Endometrium (tissue), 2 donors: ENCODE data around the gene SYMPK.
"Not testable (repeated sequence)": the region's sequence is repeated elsewhere in the genome, so short reads cannot be mapped to it uniquely, and the experiment has no call there.

Source experiments
- FAIRE-seq: peaks from 2 replicates; lab custom pipeline; 2012; peaks lifted over from hg19 to GRCh38; lab: Jason Lieb, UNC
- donor health status: control.
- donor health status: control.

Gene SYMPK

DNA sequence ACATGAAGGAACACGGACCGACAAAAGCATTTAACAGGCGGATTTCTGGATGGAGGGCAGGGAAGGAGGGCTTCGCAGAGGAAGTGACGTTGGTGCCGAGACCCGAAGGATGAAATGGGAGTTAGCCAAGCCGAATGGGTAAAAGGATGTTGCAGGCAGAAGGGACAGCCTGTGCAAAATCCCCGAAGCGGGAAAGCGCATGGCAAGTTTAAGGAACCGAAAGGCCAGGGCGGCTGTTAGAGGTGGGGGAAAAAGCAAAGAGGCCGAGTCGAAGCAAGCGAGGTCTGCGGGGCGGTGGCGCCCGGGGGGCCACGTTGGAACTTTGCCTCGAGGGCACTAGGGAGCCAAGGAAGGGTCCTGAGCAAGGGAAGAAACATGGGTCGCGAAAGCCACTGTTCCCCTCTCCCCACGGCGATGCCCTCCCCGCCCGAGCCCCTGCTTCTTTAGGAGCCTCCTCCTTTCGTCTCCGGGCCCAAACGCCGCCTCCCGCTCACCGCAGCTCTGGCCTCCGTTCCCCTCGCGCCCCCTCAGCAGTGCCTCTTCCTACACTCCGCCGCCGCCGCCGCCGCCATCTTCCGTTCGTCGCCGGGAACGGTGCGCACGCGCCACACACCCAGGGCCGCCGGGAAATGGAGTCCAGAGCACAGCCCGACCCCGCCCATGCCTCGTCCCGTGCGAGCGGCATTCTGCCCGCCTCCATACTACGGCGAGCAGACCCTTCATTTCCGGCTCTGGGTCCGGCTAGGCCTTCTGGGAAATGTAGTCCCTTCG lies at the start of gene SYMPK:
SYMPK (minus strand) TSS at position 584 of the 771 bp plus-strand sequence. CDS start 8,652 bp downstream, outside the sequence.
- FAIRE-seq, result peak; percentile 97

DNA sequence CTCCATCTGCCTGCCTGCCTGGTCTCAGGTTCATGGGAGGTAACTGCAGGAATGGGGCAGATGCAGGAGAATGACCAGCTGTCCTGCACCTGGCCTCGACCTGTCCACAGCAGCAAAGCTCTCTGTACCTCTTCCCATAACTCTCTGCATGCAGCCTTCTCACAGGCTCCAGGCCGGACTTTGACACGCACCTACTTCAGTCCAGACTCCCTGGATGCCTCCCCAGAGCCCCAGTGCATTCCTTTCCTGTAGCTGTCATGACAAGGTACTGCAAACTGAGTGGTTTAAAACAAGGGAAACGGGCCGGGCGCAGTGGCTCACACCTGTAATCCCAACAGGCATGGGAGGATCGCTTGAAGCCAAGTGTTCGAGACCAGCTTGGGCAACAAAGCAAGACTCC lies 48.3 kb upstream of the SYMPK start:
- FAIRE-seq, result no peak

DNA sequence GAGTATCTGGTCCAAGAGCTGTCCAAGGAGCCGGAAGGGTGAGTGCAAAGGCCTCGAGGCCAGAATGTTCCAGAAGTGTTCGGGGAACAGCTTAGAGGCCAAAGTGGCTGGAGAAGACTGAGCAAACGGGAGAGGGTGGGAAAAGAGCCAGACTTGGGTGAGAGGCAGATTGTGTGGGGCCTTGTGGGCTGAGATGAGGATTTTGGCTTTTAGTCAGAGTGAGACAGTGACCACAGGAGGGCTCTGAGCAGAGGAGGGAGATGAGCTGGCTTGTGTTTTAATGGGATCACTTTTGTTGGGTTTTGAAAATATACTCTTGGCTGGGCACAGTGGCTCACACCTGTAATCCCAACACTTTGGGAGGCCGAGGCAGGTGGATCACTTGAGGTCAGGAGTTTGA lies 46.0 kb upstream of the SYMPK start:
- FAIRE-seq, result no peak

DNA sequence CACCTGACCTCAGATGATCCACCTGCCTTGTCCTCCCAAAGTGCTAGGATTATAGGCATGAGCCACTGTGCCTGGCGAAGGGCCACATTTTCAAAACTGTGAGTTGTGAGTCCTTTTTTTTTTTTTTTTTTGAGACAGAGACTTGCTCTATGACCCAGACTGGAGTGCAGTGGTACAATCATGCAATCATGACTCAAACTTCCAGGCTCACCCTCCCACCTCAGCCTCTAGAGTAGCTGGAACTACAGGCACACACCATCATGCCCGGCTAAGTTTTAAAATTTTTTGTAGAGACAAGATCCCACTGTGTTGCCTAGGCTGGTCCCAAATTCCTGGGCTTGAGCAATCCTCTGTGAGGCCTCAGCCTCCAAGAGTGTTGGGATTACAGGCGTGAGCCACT lies 43.3 kb upstream of the SYMPK start:
- FAIRE-seq, result no peak

DNA sequence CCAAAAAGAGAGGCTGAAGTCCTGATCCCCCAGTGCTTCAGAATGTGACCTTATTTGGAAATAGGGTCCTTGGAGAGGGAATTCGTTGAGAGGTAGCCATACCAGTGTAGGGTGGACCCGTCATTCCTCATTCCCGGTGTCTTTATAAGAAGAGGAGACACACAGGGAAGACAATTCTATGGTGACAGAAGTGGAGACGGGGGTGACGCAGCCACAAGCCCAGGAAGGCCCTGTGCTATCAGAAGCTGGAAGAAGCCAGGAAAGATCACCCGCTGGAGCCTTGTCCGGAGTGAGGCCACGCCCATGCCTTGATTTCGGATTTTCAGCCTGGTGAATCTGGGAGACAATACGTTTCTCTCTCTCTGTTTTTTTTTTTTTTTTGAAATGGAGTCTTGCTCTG lies 42.1 kb upstream of the SYMPK start:
- FAIRE-seq, result no peak

DNA sequence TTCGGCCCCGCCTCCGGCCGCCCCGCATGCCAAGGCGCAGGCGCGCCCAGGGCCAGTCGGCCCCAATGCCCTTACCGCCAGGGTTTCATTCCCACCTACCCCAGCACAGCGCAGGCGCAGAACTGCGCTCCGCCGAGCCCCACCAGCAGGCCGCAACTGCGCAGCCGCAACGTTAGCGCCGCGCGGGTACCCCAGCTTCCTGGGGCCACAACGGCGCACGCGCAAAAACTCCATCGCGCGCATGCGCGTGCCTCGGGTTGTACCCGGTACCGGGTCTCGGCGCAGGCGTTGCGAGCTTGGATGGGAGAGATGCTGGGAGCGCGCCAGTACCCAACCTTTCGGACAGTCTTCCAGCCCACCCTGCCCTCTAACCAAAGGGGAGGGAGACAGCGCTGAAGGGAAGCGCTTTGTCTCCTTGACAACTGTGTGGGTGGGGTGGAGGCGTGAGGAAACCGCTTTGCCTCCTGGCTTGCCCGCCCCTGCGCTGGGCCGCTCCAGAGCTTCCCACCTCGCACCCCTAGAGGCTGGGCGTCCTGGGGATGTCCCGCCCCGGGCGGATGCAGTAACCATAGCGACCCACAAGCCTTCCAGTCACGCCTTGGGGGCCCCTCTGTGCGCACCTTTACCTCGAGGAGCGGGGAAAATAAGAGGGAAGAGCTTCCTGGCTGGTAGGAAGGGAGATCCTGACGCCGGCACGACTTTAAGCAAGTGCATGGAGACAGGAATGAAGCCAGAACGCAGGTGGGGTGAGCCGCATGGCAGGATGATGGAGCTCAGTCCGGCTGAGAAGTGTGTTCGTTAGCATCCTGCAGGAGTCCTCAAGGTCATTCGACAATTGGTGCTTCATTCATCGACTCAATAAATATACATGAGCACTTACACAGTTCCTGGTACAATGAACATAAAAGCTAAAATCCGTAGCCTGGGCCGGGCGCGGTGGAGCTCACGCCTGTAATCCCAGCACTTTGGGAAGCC lies 40.0 kb upstream of the SYMPK start:
- peak; percentile 35 for FAIRE-seq

DNA sequence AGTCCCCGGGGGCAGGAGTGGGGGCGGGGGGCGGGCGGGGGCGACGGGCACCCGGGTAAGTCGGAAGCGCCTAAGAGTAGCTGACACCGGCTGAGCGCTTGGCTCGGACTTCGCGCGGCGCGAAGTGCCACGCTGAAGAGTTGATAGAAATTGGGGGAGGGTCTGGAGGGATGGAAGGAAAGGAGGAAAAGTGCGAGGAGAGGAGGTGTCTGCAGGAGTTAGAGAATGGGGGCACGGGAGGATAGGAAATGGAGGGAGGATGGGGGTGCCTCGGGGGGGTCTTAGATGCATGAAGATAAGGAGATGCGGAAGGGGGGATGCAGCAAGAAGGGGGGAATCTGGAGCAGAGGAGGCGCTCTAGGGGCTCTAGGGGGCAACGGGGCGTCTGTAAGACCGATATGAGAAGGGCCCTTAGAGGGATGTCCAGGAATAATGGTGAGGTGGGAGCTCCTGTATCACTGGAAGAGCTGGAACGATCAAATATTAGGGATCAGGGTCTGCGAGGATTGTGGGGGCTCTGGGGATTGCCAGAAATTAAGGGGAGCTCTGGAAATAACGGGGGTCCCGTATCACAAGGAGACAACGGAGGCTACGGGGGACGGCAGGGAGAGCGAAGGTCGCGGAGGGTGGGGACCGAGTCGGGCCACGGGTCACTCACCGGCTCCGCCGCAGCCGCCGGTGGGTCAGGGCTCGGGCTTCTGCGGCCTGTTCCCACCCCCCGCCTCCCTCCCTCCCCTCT lies 39.1 kb upstream of the SYMPK start, which contains the start of gene MYPOP:
MYPOP (minus strand) TSS at position 702 of the 739 bp plus-strand sequence. CDS start 840 bp downstream, outside the sequence.
- no peak for FAIRE-seq

DNA sequence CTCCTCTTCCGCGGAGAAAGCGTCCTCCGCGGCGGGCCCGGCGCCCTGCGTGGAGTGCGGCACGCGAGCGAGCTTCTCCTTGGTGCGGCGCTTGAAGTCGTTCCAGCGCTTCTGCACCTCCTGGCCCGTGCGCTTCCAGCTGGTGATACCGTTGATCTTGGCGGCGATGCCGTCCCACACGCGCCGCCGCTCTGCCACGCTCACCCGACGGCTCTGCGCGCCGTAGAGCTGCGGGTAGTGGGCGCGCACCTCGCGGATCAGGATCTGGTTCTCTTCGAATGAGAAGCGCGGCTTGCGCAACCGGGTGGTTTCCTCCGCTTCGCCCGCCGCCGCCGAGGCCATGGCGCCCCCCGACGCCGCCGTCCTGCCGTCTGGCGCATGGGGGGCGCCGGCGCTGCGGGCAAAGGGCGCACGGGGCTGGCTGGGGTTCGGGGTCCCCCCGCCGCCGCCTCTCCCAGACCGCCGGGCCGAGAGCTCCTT lies 38.5 kb upstream of the SYMPK start:
- FAIRE-seq, result no peak

DNA sequence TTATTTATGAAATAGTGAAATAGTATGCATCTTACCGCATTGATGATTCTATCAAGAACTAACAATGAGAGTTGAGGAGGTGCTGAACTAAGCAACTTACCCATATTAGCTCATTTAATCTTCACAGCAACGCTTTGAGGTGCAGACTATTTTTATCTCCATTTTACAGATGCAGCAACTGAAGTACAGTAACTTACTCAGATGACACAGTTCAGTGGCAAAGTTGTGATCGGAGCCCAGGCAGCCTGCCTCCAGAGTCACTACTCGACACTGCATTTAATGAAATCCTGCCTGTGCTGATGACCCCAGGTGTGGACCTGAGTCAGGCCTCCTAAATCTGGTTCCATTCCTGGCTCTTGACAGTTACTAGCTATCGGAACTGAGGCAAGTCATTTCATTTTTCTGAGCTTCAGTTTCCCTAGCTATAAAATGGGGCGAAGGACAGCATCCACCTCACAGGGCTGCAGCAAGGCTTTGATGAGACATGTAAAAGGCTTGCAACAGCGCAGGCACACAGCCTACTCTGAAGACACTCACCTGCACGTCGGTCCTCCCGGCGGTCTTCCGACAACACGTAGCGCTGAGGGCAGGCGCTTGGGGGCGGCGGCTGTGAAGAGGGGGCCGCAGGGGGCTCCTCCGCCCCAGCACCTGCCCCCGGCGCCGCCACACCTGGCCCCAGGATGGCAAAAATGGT lies 37.9 kb upstream of the SYMPK start:
- FAIRE-seq, result no peak

DNA sequence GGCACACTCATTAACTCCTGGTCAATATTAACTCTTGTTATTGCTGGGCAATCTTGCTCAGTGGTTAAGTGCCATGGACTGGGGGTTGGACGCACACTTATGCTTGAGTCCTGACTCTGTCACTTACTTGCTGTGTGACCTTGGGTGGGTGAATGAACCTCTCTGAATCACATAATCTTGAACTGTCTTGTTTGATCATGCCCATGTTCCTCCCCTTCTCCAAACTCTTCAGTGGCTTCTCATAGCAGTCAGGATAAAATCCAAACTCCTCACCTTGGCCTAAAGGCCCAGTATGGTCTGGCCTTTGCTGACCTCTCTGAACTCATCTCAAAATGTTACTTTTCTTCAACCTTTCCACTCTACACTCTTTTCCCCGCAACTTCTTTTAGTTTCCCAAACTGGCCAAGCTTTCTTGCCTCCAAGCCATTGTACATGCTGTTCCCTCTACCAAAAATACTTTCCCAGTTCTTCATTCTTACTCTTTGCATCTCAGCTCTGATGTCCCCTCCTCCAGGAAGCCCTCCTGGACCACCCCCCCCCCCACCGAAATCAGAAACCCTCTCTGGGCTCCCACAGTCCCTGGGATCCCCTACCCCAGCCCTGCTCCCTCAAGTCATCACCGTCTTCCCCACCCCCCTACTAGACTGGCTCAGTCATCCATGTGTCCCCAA lies 37.1 kb upstream of the SYMPK start:
- no peak for FAIRE-seq

DNA sequence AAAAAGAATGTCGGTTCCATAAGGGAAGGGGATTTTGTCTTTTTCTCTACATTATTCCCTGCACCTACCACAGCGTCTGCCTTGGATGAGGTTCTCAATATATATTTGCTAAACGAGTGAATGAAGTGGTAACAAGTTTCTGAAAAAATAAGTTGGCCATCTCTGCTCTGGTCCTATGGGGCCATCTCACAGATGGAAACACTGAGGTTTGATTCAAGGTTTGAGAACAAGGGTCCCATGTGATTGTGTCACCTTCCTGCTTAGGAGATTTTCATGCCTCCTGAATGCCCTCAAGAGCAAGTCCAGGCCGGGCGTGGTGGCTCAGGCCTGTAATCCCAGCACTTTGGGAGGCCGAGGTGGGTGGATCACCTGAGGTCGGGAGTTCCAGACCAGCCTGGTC lies 36.3 kb upstream of the SYMPK start:
- no peak for FAIRE-seq

DNA sequence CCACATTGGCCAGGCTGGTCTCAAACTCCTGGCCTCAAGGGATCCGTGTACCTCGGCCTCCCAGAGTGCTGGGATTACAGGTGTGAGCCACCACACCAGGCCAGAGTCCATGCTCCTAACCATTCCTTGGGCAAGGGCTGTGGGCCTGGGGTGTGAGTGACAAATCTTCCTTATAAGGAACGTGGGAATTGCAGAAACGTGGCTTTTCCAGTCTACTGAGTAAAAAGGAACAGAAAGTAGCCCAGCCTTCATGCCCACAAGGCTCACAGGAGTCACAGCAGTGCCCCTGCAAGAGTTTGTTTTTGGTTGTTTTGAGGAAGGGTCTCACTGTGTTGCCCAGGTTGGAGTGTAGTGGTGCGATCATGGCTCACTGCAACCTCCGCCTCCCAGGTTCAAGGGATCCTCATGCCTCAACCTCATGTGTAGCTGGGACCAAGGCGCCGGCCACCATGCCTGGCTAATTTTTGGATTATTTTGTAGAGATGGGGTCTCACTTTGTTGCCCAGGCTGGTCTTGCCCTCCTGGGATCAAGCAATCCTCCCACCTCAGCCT lies 34.4 kb upstream of the SYMPK start:
- FAIRE-seq, result no peak

DNA sequence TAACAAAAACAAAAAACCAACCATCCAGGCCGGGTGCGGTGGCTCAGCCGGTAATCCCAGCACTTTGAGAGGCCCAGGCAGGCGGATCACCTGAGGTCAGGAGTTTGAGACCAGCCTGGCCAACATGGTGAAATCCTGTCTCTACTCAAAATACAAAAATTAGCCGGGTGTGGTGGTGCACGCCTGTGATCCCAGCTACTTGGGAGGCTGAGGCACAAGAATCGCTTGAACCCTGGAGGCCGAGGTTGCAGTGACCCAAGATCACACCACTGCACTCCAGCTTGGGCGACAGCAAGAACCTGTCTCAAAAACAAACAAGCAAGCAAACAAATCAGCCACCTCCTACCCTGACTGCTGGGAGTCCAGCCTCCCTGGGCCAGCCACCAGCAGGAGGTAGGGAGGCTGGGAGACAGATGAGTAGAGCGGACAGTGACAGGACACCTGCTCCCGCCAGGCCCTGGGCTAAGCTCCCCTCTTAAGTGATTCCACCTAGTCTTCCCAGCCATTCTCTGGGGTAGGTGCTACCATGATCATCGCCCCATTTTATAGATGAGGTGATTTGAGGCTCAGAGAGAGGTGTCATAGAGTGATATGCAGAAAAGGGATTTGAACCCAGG lies 33.1 kb upstream of the SYMPK start:
- not testable (repeated sequence) for FAIRE-seq

DNA sequence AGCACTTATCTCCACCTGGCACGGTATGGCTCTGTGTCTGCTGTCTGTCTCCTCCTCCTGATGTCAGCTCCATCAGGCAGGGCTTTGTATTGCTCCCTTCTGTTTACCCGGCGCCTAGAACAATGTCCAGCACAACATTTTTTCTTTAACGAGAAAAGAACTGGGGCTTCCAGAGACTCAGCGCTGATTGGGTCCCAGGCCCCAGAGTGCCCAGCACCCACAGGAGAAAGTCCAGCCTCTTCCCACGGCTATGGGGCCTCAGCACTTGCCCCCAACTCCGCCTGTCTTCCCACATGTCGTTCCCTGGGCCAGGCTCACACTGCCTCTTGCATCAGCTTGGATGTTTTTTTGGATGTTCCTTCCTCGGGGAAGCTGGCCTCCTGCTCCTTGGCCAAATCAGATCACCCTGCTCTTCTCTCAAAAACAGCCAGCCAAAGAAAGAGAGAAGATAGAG lies 32.6 kb upstream of the SYMPK start:
- FAIRE-seq, result no peak

DNA sequence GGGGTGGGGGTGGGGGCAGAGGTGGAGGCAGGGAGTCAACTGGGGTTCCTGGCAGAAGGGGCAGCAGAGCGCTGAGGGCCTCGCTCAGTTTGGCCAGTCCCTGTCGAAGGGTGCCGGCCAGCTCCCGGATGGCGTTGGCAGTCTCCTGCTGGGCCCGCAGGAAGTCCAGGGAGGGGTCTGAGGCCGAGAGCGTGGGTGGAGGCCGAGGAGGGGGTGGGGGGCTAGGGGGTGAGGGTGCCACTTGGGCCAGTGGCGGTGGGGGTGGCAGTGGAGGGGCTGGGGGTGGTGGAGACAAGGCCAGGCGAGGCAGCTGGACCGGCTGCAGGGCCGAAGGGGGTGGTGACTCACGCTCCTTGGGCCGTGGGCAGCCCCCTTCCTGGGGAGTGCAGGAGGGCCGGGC lies 27.9 kb upstream of the SYMPK start:
- FAIRE-seq, result no peak

DNA sequence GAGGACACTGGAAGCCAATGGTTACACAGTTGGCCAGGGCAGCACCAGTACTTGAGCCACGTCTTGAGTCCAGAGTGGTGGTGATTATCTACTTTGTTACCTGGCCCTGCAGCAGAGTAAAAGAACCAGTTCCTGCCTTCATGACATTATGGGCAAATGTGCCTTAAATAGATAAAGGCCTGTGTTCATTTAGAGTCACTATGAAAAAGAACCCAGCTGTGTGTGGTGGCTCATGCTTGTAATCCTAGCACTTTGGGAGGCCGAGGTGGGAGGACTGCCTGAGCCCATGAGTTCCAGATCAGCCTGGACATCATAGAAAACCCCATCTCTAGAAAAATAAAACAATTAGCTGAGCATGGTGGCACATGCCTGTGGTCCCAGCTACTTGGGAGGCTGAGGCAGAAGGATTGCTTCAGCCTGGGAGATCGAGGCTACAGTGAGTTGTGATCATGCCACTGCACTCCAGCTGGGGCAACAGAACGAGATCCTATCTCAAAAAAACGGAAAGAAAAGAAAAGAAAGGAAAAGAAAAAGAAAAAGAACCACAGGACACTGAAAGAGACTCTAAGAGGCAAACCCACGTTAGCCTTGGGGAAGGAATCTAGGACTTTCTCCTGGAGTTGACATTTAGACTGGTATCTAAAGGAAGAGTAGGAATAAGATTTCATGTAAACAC lies 26.4 kb upstream of the SYMPK start:
- no peak for FAIRE-seq

DNA sequence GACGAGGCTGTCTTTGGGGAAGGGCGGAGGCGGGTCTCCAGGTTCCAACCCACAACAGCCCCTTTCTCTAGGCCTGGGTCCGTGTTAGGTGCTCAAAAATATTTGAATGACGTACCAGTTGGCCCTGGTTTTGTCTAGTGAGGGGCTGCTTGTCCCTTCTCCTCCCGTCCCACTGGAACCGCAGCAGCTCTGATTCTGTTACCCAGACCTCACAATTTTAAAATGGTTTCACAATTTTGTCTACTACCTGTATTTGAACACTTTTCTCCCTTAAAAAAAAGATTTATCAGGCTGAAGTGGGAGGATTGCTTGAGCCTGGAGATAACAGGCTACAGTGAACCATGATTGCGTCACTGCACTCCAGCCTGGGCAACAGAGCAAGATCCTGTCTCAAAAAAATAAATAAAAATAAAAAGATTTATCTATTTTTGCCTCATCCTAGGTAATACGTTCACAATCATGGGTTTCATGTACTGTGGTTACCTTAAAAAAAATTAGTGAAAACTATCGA lies 24.3 kb upstream of the SYMPK start:
- no peak for FAIRE-seq

DNA sequence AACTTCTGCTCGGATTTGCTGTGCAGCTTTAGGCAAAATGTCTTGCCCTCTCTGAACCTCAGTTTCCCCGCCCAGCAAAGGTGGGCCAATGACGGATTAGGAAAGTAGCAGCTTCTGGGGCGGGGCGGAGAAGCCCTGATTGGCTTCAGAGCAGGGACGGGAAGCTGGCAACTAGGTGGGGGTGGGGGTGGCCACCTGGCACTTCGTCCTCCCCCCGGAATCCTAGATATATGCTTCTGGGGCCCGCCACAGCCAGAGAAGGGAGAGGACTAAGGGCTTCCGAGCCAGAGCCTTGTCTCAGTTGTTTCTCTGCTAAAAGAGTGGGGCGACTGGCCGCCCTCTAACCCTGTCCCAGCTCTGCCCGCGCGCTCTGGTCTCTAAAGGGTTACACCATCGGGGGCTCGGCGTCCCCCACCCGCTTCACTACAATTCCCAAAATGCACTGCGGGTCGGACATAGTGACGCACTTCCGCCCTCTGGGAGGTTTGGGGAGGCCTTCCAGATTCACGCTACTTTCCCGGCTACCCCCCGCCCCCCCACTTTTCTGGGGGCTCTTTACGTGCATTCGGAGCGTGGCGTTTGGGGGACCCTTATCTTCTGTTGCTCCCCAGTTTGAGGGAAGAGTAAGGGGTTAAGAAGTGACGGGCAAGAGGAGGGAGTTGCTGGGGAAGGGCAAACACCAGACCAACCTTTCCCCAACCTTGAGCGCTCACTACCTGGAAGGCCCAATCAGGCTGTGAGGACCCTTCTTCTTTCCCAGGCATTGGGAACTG lies 23.7 kb upstream of the SYMPK start:
- FAIRE-seq, result peak; percentile 54
